ENCODE data around the gene DIAPH2.

The DIAPH2 gene

GRCh38 chrX:97211070-97211469 is 526.4 kb downstream of the DIAPH2 start:
- no peak for DNase-seq

GRCh38 chrX:97215186-97215585 is 530.5 kb downstream of the DIAPH2 start:
- DNase-seq = no peak

- DNase-seq = no peak
Measured at GRCh38 chrX:97224148-97224547, 539.5 kb downstream of the DIAPH2 start.

GRCh38 chrX:97229318-97229717 is 544.7 kb downstream of the DIAPH2 start:
- DNase-seq = no peak

- DNase-seq = no peak
Measured at GRCh38 chrX:97230948-97231347, 546.3 kb downstream of the DIAPH2 start.

GRCh38 chrX:97234471-97235081 is 549.9 kb downstream of the DIAPH2 start:
- DNase-seq = no peak

GRCh38 chrX:97238632-97239031 is 554.0 kb downstream of the DIAPH2 start:
- DNase-seq = no peak

- no peak for DNase-seq
Measured at GRCh38 chrX:97252111-97252510, 567.5 kb downstream of the DIAPH2 start.

GRCh38 chrX:97260679-97261078 is 576.0 kb downstream of the DIAPH2 start:
- no peak for DNase-seq

- DNase-seq = no peak
Measured at GRCh38 chrX:97266406-97267121, 581.9 kb downstream of the DIAPH2 start.

GRCh38 chrX:97267396-97268181 is 582.9 kb downstream of the DIAPH2 start:
- no peak for DNase-seq

- DNase-seq = no peak
Measured at GRCh38 chrX:97268182-97268680, 583.6 kb downstream of the DIAPH2 start.

GRCh38 chrX:97284531-97284930 is 599.9 kb downstream of the DIAPH2 start:
- DNase-seq = no peak

GRCh38 chrX:97290199-97290598 is 605.6 kb downstream of the DIAPH2 start:
- no peak for DNase-seq

- DNase-seq = no peak
Measured at GRCh38 chrX:97294041-97294440, 609.4 kb downstream of the DIAPH2 start.

- no peak for DNase-seq
Measured at GRCh38 chrX:97295954-97296353, 611.3 kb downstream of the DIAPH2 start.

GRCh38 chrX:97306771-97307470 is 622.3 kb downstream of the DIAPH2 start:
- DNase-seq = no peak

- DNase-seq = no peak
Measured at GRCh38 chrX:97308171-97308570, 623.5 kb downstream of the DIAPH2 start.

- no peak for DNase-seq
Measured at GRCh38 chrX:97309487-97310116, 625.0 kb downstream of the DIAPH2 start.

- DNase-seq = no peak
Measured at GRCh38 chrX:97310373-97310772, 625.7 kb downstream of the DIAPH2 start.

- DNase-seq = no peak
Measured at GRCh38 chrX:97311066-97311778, 626.6 kb downstream of the DIAPH2 start.

- DNase-seq = no peak
Measured at GRCh38 chrX:97314345-97314744, 629.7 kb downstream of the DIAPH2 start.
